Activated CD4-positive, alpha-beta T cell treated with anti-CD3 and anti-CD28 coated beads for 1 hour (primary cell): ENCODE measurements around the gene LRRC36.

Source experiments
- DNase-seq: peaks from one replicate; pipeline ENCODE4 v3.0.0-alpha.2; 2020

Gene LRRC36

GRCh38 chr16:67391424-67392300 is 65.0 kb downstream of the LRRC36 start:
- DNase-seq = no peak

- no peak for DNase-seq
Observed at GRCh38 chr16:67392301-67393059, 65.9 kb downstream of the LRRC36 start.

GRCh38 chr16:67393111-67393787 is 66.6 kb downstream of the LRRC36 start, which contains the start of gene TPPP3:
Gene TPPP3 (minus strand): TSS chr16:67393498. CDS start chr16:67391111, 2,387 bp downstream.
- no peak for DNase-seq

- no peak for DNase-seq
Observed at GRCh38 chr16:67393788-67394154, 67.2 kb downstream of the LRRC36 start.

GRCh38 chr16:67394155-67395104 is 67.8 kb downstream of the LRRC36 start:
- no peak for DNase-seq

GRCh38 chr16:67395105-67395457 is 68.5 kb downstream of the LRRC36 start:
- no peak for DNase-seq

GRCh38 chr16:67395458-67396158 is 69.0 kb downstream of the LRRC36 start:
- DNase-seq = no peak

- DNase-seq = no peak
Observed at GRCh38 chr16:67396159-67397035, 69.8 kb downstream of the LRRC36 start.

GRCh38 chr16:67397036-67397801 is 70.6 kb downstream of the LRRC36 start:
- DNase-seq = no peak

- no peak for DNase-seq
Observed at GRCh38 chr16:67397812-67398545, 71.4 kb downstream of the LRRC36 start.

GRCh38 chr16:67398546-67399217 is 72.1 kb downstream of the LRRC36 start:
- no peak for DNase-seq

- no peak for DNase-seq
Observed at GRCh38 chr16:67399218-67399733, 72.7 kb downstream of the LRRC36 start.

- DNase-seq = no peak
Observed at GRCh38 chr16:67399749-67400704, 73.4 kb downstream of the LRRC36 start.

GRCh38 chr16:67400901-67401300 is 74.3 kb downstream of the LRRC36 start:
- DNase-seq = no peak

GRCh38 chr16:67403976-67404555 is 77.5 kb downstream of the LRRC36 start:
- DNase-seq = no peak

- DNase-seq = no peak
Observed at GRCh38 chr16:67404740-67405226, 78.2 kb downstream of the LRRC36 start.
